A549 (cell line): ENCODE data around the gene KIAA1210. TPM values are rescaled to one million over a fixed set of nuclear protein-coding genes. Genes with fewer than 3 reads are reported as not detected.

ENCODE experiments used
- ATAC-seq, 2 experiments: fragments of 200-7000 bp in 1 of 2; fragments of >200 bp in 1 of 2; cut with Nextera tagmentation in 1 of 2; cut with Tn5 transposase in 1 of 2; 3 replicates each; pipeline versions ENCODE4 v1.8.0 to v1.9.1; 2018 to 2020; ENCODE audit warnings: mild to moderate bottlenecking in 1 of 2, moderate library complexity in 1 of 2
- CTCF ChIA-PET: fragments of 300-600 bp; sonication (Branson Sonifier 250); formaldehyde crosslinking; extraction: SDS; loops from one replicate; lab custom pipeline; 2021; ENCODE audit warnings: antibody characterized with exemption, inconsistent platforms; lab: Yijun Ruan, JAX
- POLR2A ChIA-PET: fragments of 350-600 bp; formaldehyde crosslinking; extraction: SDS; loops from one replicate; lab custom pipeline; 2021; ENCODE audit warnings: antibody characterized with exemption, inconsistent platforms; lab: Yijun Ruan, JAX
- DNase-seq, 2 experiments: peaks; one replicate each; pipeline versions ENCODE4 v3.0.0 to v3.0.0-alpha.2; 2011 to 2016; ENCODE audit warnings: low read depth in 1 of 2, low spot score in 1 of 2
- FAIRE-seq: peaks from 2 replicates; lab custom pipeline; 2011; peaks lifted over from hg19 to GRCh38; lab: Jason Lieb, UNC
- H3K27ac ChIP-seq, 2 experiments: fragments of >200 bp; sonication (Bioruptor Twin); formaldehyde crosslinking; 3 replicates each; pipeline ENCODE4 v1.5.1; 2016 to 2017
- H3K4me1 ChIP-seq: fragments of >200 bp; sonication (Bioruptor Twin); formaldehyde crosslinking; 3 replicates; pipeline ENCODE4 v1.6.1; 2016
- H3K4me2 ChIP-seq: fragments of >200 bp; sonication (Bioruptor Twin); formaldehyde crosslinking; 3 replicates; pipeline ENCODE4 v1.6.1; 2016
- H3K4me3 ChIP-seq: fragments of >200 bp; sonication (Bioruptor Twin); formaldehyde crosslinking; 3 replicates; pipeline ENCODE4 v1.5.1; 2016
- H3K9me3 ChIP-seq: fragments of >200 bp; sonication (Bioruptor Twin); formaldehyde crosslinking; 3 replicates; pipeline ENCODE4 v1.6.1; 2016
- CBX2 ChIP-seq: fragments of 200-600 bp; sonication (generic); IDR thresholded peaks from 2 replicates; pipeline ENCODE4 v1.6.1; 2016; ENCODE audit warnings: low read depth, mild to moderate bottlenecking, borderline replicate concordance
- CHD2 ChIP-seq: fragments of 150-350 bp; IDR thresholded peaks from 2 replicates; pipeline ENCODE4 v1.6.1; 2014; ENCODE audit warnings: low read length; ENCODE audit not compliant: partially characterized antibody
- EP300 ChIP-seq, 2 experiments: fragments of >200 bp; sonication (Bioruptor Twin); formaldehyde crosslinking; IDR thresholded peaks; 2 replicates in 1 of 2; 3 replicates in 1 of 2; pipeline ENCODE4 v1.6.1; 2016 to 2017
- FOSL2 ChIP-seq, 2 experiments: fragments of 450-650 bp in 1 of 2; fragments of >200 bp in 1 of 2; sonication (Bioruptor Twin) in 1 of 2; formaldehyde crosslinking; IDR thresholded peaks; 2 replicates each; pipeline versions ENCODE4 v1.5.0 to v1.6.1; 2016 to 2020; ENCODE audit warnings: mild to moderate bottlenecking in 1 of 2, moderate library complexity in 1 of 2
- FOXS1 ChIP-seq: fragments of 250-450 bp; sonication (Bioruptor Pico); IDR thresholded peaks from 2 replicates; pipeline ENCODE4 v1.5.0; 2020; ENCODE audit warnings: mild to moderate bottlenecking, moderate library complexity
- GATA3 ChIP-seq: IDR thresholded peaks from 2 replicates; pipeline ENCODE4 v1.6.1; 2012; ENCODE audit warnings: borderline replicate concordance
- HEYL ChIP-seq: fragments of 250-450 bp; sonication (Bioruptor Pico); IDR thresholded peaks from 2 replicates; pipeline ENCODE4 v1.8.0; 2021; ENCODE audit warnings: mild to moderate bottlenecking, moderate library complexity
- HOXA7 ChIP-seq: fragments of 250-450 bp; sonication (Bioruptor Pico); IDR thresholded peaks from 2 replicates; pipeline ENCODE4 v1.5.0; 2020; ENCODE audit warnings: mild to moderate bottlenecking, moderate library complexity
- HOXB13 ChIP-seq: fragments of 250-450 bp; sonication (Bioruptor Pico); IDR thresholded peaks from 2 replicates; pipeline ENCODE4 v1.5.0; 2020; ENCODE audit warnings: low read depth, mild to moderate bottlenecking, moderate library complexity
- HOXB5 ChIP-seq: fragments of 250-450 bp; sonication (Bioruptor Pico); IDR thresholded peaks from 2 replicates; pipeline ENCODE4 v1.5.0; 2020; ENCODE audit warnings: mild to moderate bottlenecking, moderate library complexity
- JUN ChIP-seq, 2 experiments: fragments of >200 bp; sonication (Bioruptor Twin); formaldehyde crosslinking; IDR thresholded peaks; 2 replicates in 1 of 2; 3 replicates in 1 of 2; pipeline ENCODE4 v1.6.1; 2016 to 2017
- JUNB ChIP-seq: fragments of >200 bp; sonication (Bioruptor Twin); formaldehyde crosslinking; IDR thresholded peaks from 2 replicates; pipeline ENCODE4 v1.6.1; 2016
- KDM5A ChIP-seq: fragments of 200-600 bp; sonication (generic); IDR thresholded peaks from 2 replicates; pipeline ENCODE4 v1.6.1; 2016; ENCODE audit warnings: antibody characterized with exemption, mild to moderate bottlenecking
- NPAS2 ChIP-seq: fragments of 250-450 bp; sonication (Bioruptor Pico); IDR thresholded peaks from 2 replicates; pipeline ENCODE4 v1.8.0; 2022; ENCODE audit warnings: mild to moderate bottlenecking, moderate library complexity, borderline replicate concordance
- PHF8 ChIP-seq: fragments of 200-600 bp; sonication (generic); IDR thresholded peaks from 2 replicates; pipeline ENCODE4 v1.6.1; 2016; ENCODE audit warnings: low read depth, mild to moderate bottlenecking, antibody characterized with exemption, moderate library complexity, borderline replicate concordance
- RAD21 ChIP-seq, 2 experiments: fragments of >200 bp in 1 of 2; sonication (Bioruptor Twin) in 1 of 2; formaldehyde crosslinking in 1 of 2; IDR thresholded peaks in 1 of 2; conservative IDR thresholded peaks in 1 of 2; 2 replicates in 1 of 2; 3 replicates in 1 of 2; pipeline ENCODE4 v1.6.1; 2012 to 2018; ENCODE audit warnings: inconsistent platforms in 1 of 2
- RARB ChIP-seq: fragments of 250-450 bp; sonication (Bioruptor Pico); IDR thresholded peaks from 2 replicates; pipeline ENCODE4 v1.8.0; 2021; ENCODE audit warnings: mild to moderate bottlenecking, moderate library complexity
- RNF2 ChIP-seq: fragments of 200-600 bp; sonication (generic); IDR thresholded peaks from 2 replicates; pipeline ENCODE4 v1.6.1; 2016; ENCODE audit warnings: low read depth, mild to moderate bottlenecking, antibody characterized with exemption, moderate library complexity, borderline replicate concordance
- SMC3 ChIP-seq: fragments of >200 bp; sonication (Bioruptor Twin); formaldehyde crosslinking; IDR thresholded peaks from 3 replicates; pipeline ENCODE4 v1.6.1; 2018; ENCODE audit warnings: inconsistent platforms
- SREBF2 ChIP-seq: fragments of 450-650 bp; IDR thresholded peaks from 2 replicates; pipeline ENCODE4 v1.6.1; 2014; ENCODE audit warnings: mild to moderate bottlenecking, moderate library complexity
- TP53 ChIP-seq: fragments of 250-450 bp; sonication (Bioruptor Pico); IDR thresholded peaks from 2 replicates; pipeline ENCODE4 v1.5.0; 2021; ENCODE audit warnings: mild to moderate bottlenecking, moderate library complexity
- WGBS: methylation state at CpG from one replicate; pipeline ENCODE4 v1.1.6; 2017; ENCODE audit errors: missing lambda C conversion rate; 5-methylcytosine and 5-hydroxymethylcytosine counted together
- polyA minus RNA-seq: library from RNA; depleted of rRNA, polyadenylated mRNA; stranded (reverse); fragments of >200 nt; gene quantifications from 2 replicates; pipeline ENCODE4 v1.2.3, GENCODE V29; 2011; rRNA and poly(A)+ RNA removed
- polyA plus RNA-seq, 4 experiments: library from polyadenylated mRNA; depleted of rRNA in 3 of 4; stranded (reverse); fragments of >200 nt; fragmentation: RNase III in 1 of 4; extraction: RNeasy Plus Mini Kit Qiagen cat#74134 plus additional on column Dnase treatment in 1 of 4; gene quantifications; 2 replicates in 3 of 4; 3 replicates in 1 of 4; pipeline ENCODE4 v1.2.3, GENCODE V29; 2011 to 2017
- TF ChIP-seq, protein P1 (sequence below): fragments of >200 bp; sonication (Bioruptor Twin); formaldehyde crosslinking; IDR thresholded peaks from 3 replicates; pipeline ENCODE4 v1.5.1; 2016
- TF ChIP-seq, protein P2 (sequence below): fragments of 150-350 bp; IDR thresholded peaks from 2 replicates; pipeline ENCODE4 v1.6.1; 2014; ENCODE audit warnings: low read depth, mild to moderate bottlenecking, low read length
- TF ChIP-seq, protein P3 (sequence below): IDR thresholded peaks from 2 replicates; pipeline ENCODE4 v1.6.1; 2012; ENCODE audit warnings: low read depth, borderline replicate concordance
- TF ChIP-seq, protein P4 (sequence below): fragments of 250-450 bp; sonication (Bioruptor Pico); IDR thresholded peaks from 2 replicates; pipeline ENCODE4 v1.5.0; 2020; ENCODE audit warnings: low read depth, mild to moderate bottlenecking, moderate library complexity
- TF ChIP-seq, protein P5 (sequence below): IDR thresholded peaks from 2 replicates; pipeline ENCODE4 v1.6.1; 2012

KIAA1210 gene
- polyA plus RNA-seq (2011; rRNA removed) (0.01 and 0.03 TPM in 2 replicates), polyA plus RNA-seq (2017; fragmentation: RNase III; extraction: RNeasy Plus Mini Kit Qiagen cat#74134 plus additional on column Dnase treatment) (not detected in 3 replicates), polyA minus RNA-seq (not detected in 2 replicates)
- polyA plus RNA-seq (2012; cell fraction: cytosol; rRNA removed), result under 0.01 TPM in 1 of 2 replicates, not detected in the other
- 0.01 TPM in 1 of 2 replicates, not detected in the other for polyA plus RNA-seq (2012; cell fraction: nucleus; rRNA removed)

DNA sequence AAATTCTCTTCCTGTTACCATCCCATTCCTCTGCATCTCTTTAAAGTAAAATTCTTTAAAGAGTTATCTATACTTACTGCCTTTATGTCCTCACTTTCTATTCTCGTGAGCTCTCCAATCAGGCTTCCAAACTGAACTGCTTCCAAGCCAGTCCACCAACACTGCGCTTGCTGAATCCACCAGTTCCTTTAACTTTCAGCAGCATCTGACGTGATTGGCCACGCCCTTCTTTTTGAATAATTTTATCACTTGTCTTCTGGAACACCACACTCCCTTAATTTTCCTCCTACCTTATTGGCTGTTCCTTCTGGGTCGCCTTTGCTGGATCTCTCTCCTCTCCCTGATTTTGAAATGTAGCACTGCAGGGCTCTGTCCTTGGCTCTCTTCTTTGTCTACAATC, at the start of gene KIAA1210:
Gene KIAA1210 (minus strand): TSS at position 163 of the 400 bp plus-strand sequence. CDS start 4,170 bp downstream, outside the sequence.
- ChIA-PET CTCF (interaction anchor here (3.9 kb wide), 1 partner anchor 9 kb away, joined by 18 read pairs; no protein-coding TSS in a partner anchor), POLR2A (no interaction called here)
- Histone ChIP-seq H3K4me1 (no peaks in the 10 kb centered on the region), H3K4me3 (no peak within 1 kb of the TSS), H3K27ac (no peak within 1 kb of the TSS), H3K4me2 (no peak within 1 kb of the TSS), H3K9me3 (no peaks in the 10 kb centered on the region)
- FAIRE-seq (no peak), ATAC-seq (no peak), DNase-seq (no peak)
- 55% methylated on average over 5 of the region's 5 CpGs for WGBS
- TF ChIP-seq HEYL (CRISPR knock-in tag) (no peak), FOSL2 (IDR thresholded peaks at IDR 0.05) (no peak), FOSL2 (CRISPR knock-in tag; IDR thresholded peaks at IDR 0.05) (no peak), RAD21 (conservative IDR thresholded peaks at IDR 0.05 in 1 of 2, IDR thresholded peaks at IDR 0.05 in 1 of 2) (no peak), CBX2 (no peak), SMC3 (no peak), JUN (IDR thresholded peaks at IDR 0.05) (no peak), GATA3 (no peak), TP53 (CRISPR knock-in tag) (no peak)
- TF ChIP-seq, protein P1, sequence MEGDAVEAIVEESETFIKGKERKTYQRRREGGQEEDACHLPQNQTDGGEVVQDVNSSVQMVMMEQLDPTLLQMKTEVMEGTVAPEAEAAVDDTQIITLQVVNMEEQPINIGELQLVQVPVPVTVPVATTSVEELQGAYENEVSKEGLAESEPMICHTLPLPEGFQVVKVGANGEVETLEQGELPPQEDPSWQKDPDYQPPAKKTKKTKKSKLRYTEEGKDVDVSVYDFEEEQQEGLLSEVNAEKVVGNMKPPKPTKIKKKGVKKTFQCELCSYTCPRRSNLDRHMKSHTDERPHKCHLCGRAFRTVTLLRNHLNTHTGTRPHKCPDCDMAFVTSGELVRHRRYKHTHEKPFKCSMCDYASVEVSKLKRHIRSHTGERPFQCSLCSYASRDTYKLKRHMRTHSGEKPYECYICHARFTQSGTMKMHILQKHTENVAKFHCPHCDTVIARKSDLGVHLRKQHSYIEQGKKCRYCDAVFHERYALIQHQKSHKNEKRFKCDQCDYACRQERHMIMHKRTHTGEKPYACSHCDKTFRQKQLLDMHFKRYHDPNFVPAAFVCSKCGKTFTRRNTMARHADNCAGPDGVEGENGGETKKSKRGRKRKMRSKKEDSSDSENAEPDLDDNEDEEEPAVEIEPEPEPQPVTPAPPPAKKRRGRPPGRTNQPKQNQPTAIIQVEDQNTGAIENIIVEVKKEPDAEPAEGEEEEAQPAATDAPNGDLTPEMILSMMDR, result no peak
- TF ChIP-seq, protein P2, sequence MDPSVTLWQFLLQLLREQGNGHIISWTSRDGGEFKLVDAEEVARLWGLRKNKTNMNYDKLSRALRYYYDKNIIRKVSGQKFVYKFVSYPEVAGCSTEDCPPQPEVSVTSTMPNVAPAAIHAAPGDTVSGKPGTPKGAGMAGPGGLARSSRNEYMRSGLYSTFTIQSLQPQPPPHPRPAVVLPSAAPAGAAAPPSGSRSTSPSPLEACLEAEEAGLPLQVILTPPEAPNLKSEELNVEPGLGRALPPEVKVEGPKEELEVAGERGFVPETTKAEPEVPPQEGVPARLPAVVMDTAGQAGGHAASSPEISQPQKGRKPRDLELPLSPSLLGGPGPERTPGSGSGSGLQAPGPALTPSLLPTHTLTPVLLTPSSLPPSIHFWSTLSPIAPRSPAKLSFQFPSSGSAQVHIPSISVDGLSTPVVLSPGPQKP, result no peak
- TF ChIP-seq, protein P3, sequence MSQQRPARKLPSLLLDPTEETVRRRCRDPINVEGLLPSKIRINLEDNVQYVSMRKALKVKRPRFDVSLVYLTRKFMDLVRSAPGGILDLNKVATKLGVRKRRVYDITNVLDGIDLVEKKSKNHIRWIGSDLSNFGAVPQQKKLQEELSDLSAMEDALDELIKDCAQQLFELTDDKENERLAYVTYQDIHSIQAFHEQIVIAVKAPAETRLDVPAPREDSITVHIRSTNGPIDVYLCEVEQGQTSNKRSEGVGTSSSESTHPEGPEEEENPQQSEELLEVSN, result no peak

DNA sequence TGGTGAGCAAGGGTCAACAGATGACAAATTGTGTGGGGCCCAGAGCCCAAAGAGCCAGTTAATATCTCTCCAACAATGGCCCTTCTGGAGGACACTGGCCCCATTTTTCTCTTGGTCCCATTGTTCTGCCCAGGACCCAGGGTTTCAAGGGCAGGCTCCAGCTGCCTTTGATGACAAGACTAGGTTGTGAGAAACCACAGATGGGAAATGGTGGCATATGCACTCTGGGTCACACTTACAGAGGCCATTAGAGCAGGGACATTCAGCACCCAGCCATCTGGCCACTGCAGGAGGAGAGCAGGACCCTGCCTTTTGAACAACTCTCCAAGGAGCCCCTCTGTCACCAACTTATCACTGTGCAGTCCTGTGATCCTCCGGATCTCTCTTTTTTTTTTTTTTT, 49.7 kb upstream of the KIAA1210 start:
- WGBS, result 50% methylated on average over 1 of the region's 1 CpG
- TF ChIP-seq JUNB, result no peak
- TF ChIP-seq RNF2, result no peak
- no peak for TF ChIP-seq FOXS1
- TF ChIP-seq CHD2, result no peak
- no peak for TF ChIP-seq KDM5A
- no peak for TF ChIP-seq RARB (CRISPR knock-in tag)
- TF ChIP-seq HOXA7, result no peak
- TF ChIP-seq FOSL2 (IDR thresholded peaks at IDR 0.05), result no peak
- TF ChIP-seq FOSL2 (CRISPR knock-in tag; IDR thresholded peaks at IDR 0.05), result no peak
- TF ChIP-seq NPAS2 (CRISPR knock-in tag), result no peak
- no peak for TF ChIP-seq CBX2
- no peak for TF ChIP-seq HOXB5 (CRISPR knock-in tag)
- TF ChIP-seq, protein P4, sequence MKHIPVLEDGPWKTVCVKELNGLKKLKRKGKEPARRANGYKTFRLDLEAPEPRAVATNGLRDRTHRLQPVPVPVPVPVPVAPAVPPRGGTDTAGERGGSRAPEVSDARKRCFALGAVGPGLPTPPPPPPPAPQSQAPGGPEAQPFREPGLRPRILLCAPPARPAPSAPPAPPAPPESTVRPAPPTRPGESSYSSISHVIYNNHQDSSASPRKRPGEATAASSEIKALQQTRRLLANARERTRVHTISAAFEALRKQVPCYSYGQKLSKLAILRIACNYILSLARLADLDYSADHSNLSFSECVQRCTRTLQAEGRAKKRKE (CRISPR knock-in tag), result no peak
- TF ChIP-seq HOXB13 (CRISPR knock-in tag), result no peak
- no peak for TF ChIP-seq SMC3
- TF ChIP-seq SREBF2, result no peak
- no peak for TF ChIP-seq RAD21 (conservative IDR thresholded peaks at IDR 0.05 in 1 of 2, IDR thresholded peaks at IDR 0.05 in 1 of 2)
- no peak for TF ChIP-seq EP300 (IDR thresholded peaks at IDR 0.05)
- no peak for TF ChIP-seq GATA3
- TF ChIP-seq, protein P5, sequence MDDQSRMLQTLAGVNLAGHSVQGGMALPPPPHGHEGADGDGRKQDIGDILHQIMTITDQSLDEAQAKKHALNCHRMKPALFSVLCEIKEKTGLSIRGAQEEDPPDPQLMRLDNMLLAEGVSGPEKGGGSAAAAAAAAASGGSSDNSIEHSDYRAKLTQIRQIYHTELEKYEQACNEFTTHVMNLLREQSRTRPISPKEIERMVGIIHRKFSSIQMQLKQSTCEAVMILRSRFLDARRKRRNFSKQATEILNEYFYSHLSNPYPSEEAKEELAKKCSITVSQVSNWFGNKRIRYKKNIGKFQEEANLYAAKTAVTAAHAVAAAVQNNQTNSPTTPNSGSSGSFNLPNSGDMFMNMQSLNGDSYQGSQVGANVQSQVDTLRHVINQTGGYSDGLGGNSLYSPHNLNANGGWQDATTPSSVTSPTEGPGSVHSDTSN, result no peak
- no peak for TF ChIP-seq PHF8
- FAIRE-seq (no peak), DNase-seq (no peak), ATAC-seq (no peak)
- Histone ChIP-seq H3K9me3 (no peaks in the 10 kb centered on the region), H3K27ac (no peak overlapping the region), H3K4me1 (no peaks in the 10 kb centered on the region), H3K4me3 (no peak overlapping the region), H3K4me2 (no peak overlapping the region)
- ChIA-PET CTCF (no interaction called here), POLR2A (no interaction called here)
